GM12878 (cell line): ENCODE results near the gene TRPV6. TPM values are rescaled to one million over a fixed set of nuclear protein-coding genes. Genes with fewer than 3 reads are reported as not detected.

Experiments used
- ATAC-seq: fragments of 200-7000 bp; cut with Tn5 transposase; 3 replicates; pipeline ENCODE4 v1.9.1; 2020; ENCODE audit warnings: mild to moderate bottlenecking, moderate library complexity
- BruUV-seq: library from RNA; stranded (reverse); fragments of 400-500 nt; replicated peaks from 2 replicates; lab custom pipeline; 2021; lab: Mats Ljungman, UMichigan
- CTCF ChIA-PET: fragments of 300-600 bp; sonication (Branson Sonifier 250); formaldehyde crosslinking; extraction: SDS; loops from one replicate; lab custom pipeline; 2021; ENCODE audit warnings: inconsistent platforms; lab: Yijun Ruan, JAX
- POLR2A ChIA-PET: fragments of 350-600 bp; formaldehyde crosslinking; extraction: SDS; loops from one replicate; lab custom pipeline; 2021; ENCODE audit warnings: inconsistent platforms; lab: Charles Lee
- RAD21 ChIA-PET: fragments of 300-600 bp; sonication (Branson Sonifier 250); formaldehyde crosslinking; loops from one replicate; lab custom pipeline; 2023; ENCODE audit warnings: antibody characterized with exemption; ENCODE audit not compliant: unreplicated experiment; lab: Charles Lee
- SMC1A ChIA-PET: fragments of 300-600 bp; sonication (Branson Sonifier 250); formaldehyde crosslinking; loops from one replicate; lab custom pipeline; 2023; ENCODE audit not compliant: unreplicated experiment, uncharacterized antibody; lab: Charles Lee
- DNase-seq: peaks from one replicate; pipeline ENCODE4 v3.0.0-alpha.2; 2011; ENCODE audit warnings: low read depth, low spot score
- FAIRE-seq: peaks from 3 replicates; lab custom pipeline; 2011; peaks lifted over from hg19 to GRCh38; lab: Jason Lieb, UNC
- H2AFZ ChIP-seq: 2 replicates; pipeline ENCODE4 v1.6.0; 2011; ENCODE audit warnings: low read depth, low read length, control low read depth; ENCODE audit not compliant: control insufficient read depth
- H3K27ac ChIP-seq: 2 replicates; pipeline ENCODE4 v1.5.1; 2011; ENCODE audit warnings: control low read depth; ENCODE audit not compliant: control insufficient read depth, insufficient read depth
- H3K27me3 ChIP-seq, 2 experiments: replicated peaks in 1 of 2; 2 replicates each; pipeline versions ENCODE4 v1.6.0 to v1.6.1; 2011; ENCODE audit warnings: low read length in 1 of 2; ENCODE audit not compliant: control insufficient read depth in 2 of 2, insufficient read depth in 2 of 2
- H3K36me3 ChIP-seq, 2 experiments: 2 replicates each; pipeline ENCODE4 v1.5.1; 2011; ENCODE audit warnings: low read length in 1 of 2; ENCODE audit not compliant: control insufficient read depth in 2 of 2, insufficient read depth in 2 of 2
- H3K4me1 ChIP-seq: 2 replicates; pipeline ENCODE4 v1.6.1; 2011; ENCODE audit warnings: mild to moderate bottlenecking, low read length, moderate library complexity, mixed read lengths; ENCODE audit not compliant: control insufficient read depth, insufficient read depth
- H3K4me2 ChIP-seq: 2 replicates; pipeline ENCODE4 v1.6.0; 2011; ENCODE audit warnings: control low read depth; ENCODE audit not compliant: control insufficient read depth, insufficient read depth
- H3K4me3 ChIP-seq: fragments of 200-600 bp; sonication (generic); 2 replicates; pipeline ENCODE4 v1.5.1; 2016
- H3K79me2 ChIP-seq: 2 replicates; pipeline ENCODE4 v1.6.0; 2011; ENCODE audit warnings: low read length; ENCODE audit not compliant: control insufficient read depth, insufficient read depth
- H3K9ac ChIP-seq: 2 replicates; pipeline ENCODE4 v1.8.0; 2011; ENCODE audit warnings: low read length, control low read depth, mixed read lengths; ENCODE audit not compliant: control insufficient read depth, insufficient read depth
- H3K9me3 ChIP-seq: replicated peaks from 3 replicates; pipeline ENCODE4 v1.5.1; 2011; ENCODE audit warnings: mild to moderate bottlenecking, low read length; ENCODE audit not compliant: control insufficient read depth, insufficient read depth
- H4K20me1 ChIP-seq: 2 replicates; pipeline ENCODE4 v1.6.0; 2011; ENCODE audit not compliant: control insufficient read depth, insufficient read depth
- BCL11A ChIP-seq: IDR thresholded peaks from 2 replicates; pipeline ENCODE4 v1.6.1; 2011; ENCODE audit warnings: low read depth, low read length
- CBX3 ChIP-seq: fragments of 200-600 bp; sonication (generic); IDR thresholded peaks from 2 replicates; pipeline ENCODE4 v1.6.1; 2016; ENCODE audit warnings: low read depth, borderline replicate concordance
- ESRRA ChIP-seq: IDR thresholded peaks from 2 replicates; pipeline ENCODE4 v1.6.1; 2012; ENCODE audit warnings: mild to moderate bottlenecking, low read length, improper control_type of control experiment
- HDAC2 ChIP-seq: fragments of 200-600 bp; sonication (generic); IDR thresholded peaks from 2 replicates; pipeline ENCODE4 v1.6.1; 2017
- JUNB ChIP-seq: IDR thresholded peaks from 2 replicates; pipeline ENCODE4 v1.6.1; 2016; ENCODE audit warnings: antibody characterized with exemption, mild to moderate bottlenecking
- SREBF1 ChIP-seq: IDR thresholded peaks from 2 replicates; pipeline ENCODE4 v1.6.1; 2012; ENCODE audit warnings: mild to moderate bottlenecking, low read length
- SREBF2 ChIP-seq: IDR thresholded peaks from 2 replicates; pipeline ENCODE4 v1.6.1; 2012; ENCODE audit warnings: mild to moderate bottlenecking, low read length
- TBL1XR1 ChIP-seq: IDR thresholded peaks from 2 replicates; pipeline ENCODE4 v1.6.1; 2012; ENCODE audit warnings: low read depth, low read length, improper control_type of control experiment
- ZNF207 ChIP-seq: fragments of 450-650 bp; IDR thresholded peaks from 2 replicates; pipeline ENCODE4 v1.6.1; 2014; ENCODE audit warnings: antibody characterized with exemption, mild to moderate bottlenecking, borderline replicate concordance
- ZNF24 ChIP-seq: fragments of 450-650 bp; IDR thresholded peaks from 2 replicates; pipeline ENCODE4 v1.6.1; 2017; ENCODE audit warnings: antibody characterized with exemption, mild to moderate bottlenecking
- ZNF622 ChIP-seq: fragments of 450-650 bp; IDR thresholded peaks from 2 replicates; pipeline ENCODE4 v1.6.1; 2017; ENCODE audit warnings: mild to moderate bottlenecking, inconsistent platforms
- WGBS: methylation state at CpG from one replicate; pipeline ENCODE4 v1.1.6; 2016; ENCODE audit warnings: low lambda C conversion rate; ENCODE audit not compliant: insufficient replicate concordance, insufficient coverage; ENCODE audit errors: missing lambda C conversion rate; 5-methylcytosine and 5-hydroxymethylcytosine counted together
- in situ Hi-C: fragments of 300-500 bp; cut with MboI; formaldehyde crosslinking; loops from 9 replicates; pipeline ENCODE4 v1.14.3; 2018; ENCODE audit warnings: mixed read lengths
- intact Hi-C: fragments of 100-400 bp; cut with micrococcal nuclease; formaldehyde crosslinking; loops from one replicate; pipeline ENCODE4 v1.14.2; 2022; ENCODE audit not compliant: unreplicated experiment
- polyA plus RNA-seq, 11 experiments: library from polyadenylated mRNA; depleted of rRNA in 4 of 11; unstranded in 6 of 11; stranded (reverse) in 5 of 11; fragments of >200 nt; fragmentation: Nextera tagmentation in 4 of 11; fragmentation: Illumina TruSeq in 1 of 11; extraction: Ambion mirVana in 4 of 11; extraction: Trizol in 1 of 11; gene quantifications; 1 replicate in 1 of 11; 2 replicates in 10 of 11; pipeline versions ENCODE4 v1.2.1 to v1.2.3, GENCODE V29; 2011 to 2016; ENCODE audit warnings: inconsistent platforms in 2 of 11, missing spikeins in 2 of 11, low read depth in 1 of 11
- total RNA-seq, 4 experiments: library from RNA; depleted of rRNA in 3 of 4; stranded (reverse); fragments of >200 nt in 3 of 4; fragmentation: Illumina TruSeq in 1 of 4; extraction: Trizol in 1 of 4; gene quantifications; 2 replicates each; pipeline versions ENCODE4 v1.2.1 to v1.2.3, GENCODE V29; 2013 to 2021
- TF ChIP-seq, protein P1 (sequence below): IDR thresholded peaks from 2 replicates; pipeline ENCODE4 v1.6.1; 2012; ENCODE audit warnings: low read depth, low read length, improper control_type of control experiment

Gene TRPV6
- total and polyA plus RNA-seq, 10 of the 15 experiments (the other 5 are each of a cell fraction or from before 2014, with no cell fraction given) = not detected

GRCh38 chr7:142878315-142878714 is 7.2 kb downstream of the TRPV6 start:
- POLR2A ChIA-PET = no interaction called here
- no peak for TF ChIP-seq ZNF24
- TF ChIP-seq, all 136 proteins: peak for 0
- H4K20me1 ChIP-seq = no peaks in the 10 kb centered on the region
- BruUV-seq = no TSS peak
- H3K27me3 ChIP-seq = 0 out of 4 replicates have a peak, but pooled peaks cover 0 to 2% of the 10 kb centered on the region in 2 experiments
- intact Hi-C loops = no loop called here
- CTCF ChIA-PET = interaction anchor here (1.2 to 7.1 kb wide), 2 partner anchors 125 to 337 kb away, joined by 3 to 123 read pairs; no protein-coding TSS in a partner anchor
- no peak overlapping the region for H3K9ac ChIP-seq
- RAD21 ChIA-PET = no interaction called here
- in situ Hi-C loops = loop anchor here (10.0 kb wide), 1 partner anchor 336 kb away; no protein-coding TSS in a partner anchor
- H3K4me3 ChIP-seq = no peak overlapping the region
- H3K79me2 ChIP-seq = no peaks in the 10 kb centered on the region
- no peak overlapping the region for H2AFZ ChIP-seq
- no peaks in the 10 kb centered on the region; the same call in 2 of the 3 replicates for H3K9me3 ChIP-seq
- no peak overlapping the region for H3K27ac ChIP-seq
- H3K4me1 ChIP-seq = no peaks in the 10 kb centered on the region
- no peak overlapping the region for H3K4me2 ChIP-seq
- DNase-seq (no peak), ATAC-seq (no peak), FAIRE-seq (no peak)
- SMC1A ChIA-PET = no interaction called here
- no peaks in the 10 kb centered on the region for H3K36me3 ChIP-seq
- WGBS = 4% methylated on average over 3 of the region's 3 CpGs

- Histone ChIP-seq H3K27ac (no peak overlapping the region), H3K79me2 (no peaks in the 10 kb centered on the region), H4K20me1 (no peaks in the 10 kb centered on the region), H3K9ac (no peak overlapping the region), H3K4me2 (no peak overlapping the region), H3K9me3 (no peaks in the 10 kb centered on the region; the same call in 2 of the 3 replicates), H3K36me3 (no peaks in the 10 kb centered on the region), H3K4me1 (no peaks in the 10 kb centered on the region), H3K27me3 (no peaks in the 10 kb centered on the region), H3K4me3 (no peak overlapping the region), H2AFZ (no peak overlapping the region)
- SMC1A ChIA-PET = no interaction called here
- DNase-seq (no peak), FAIRE-seq (no peak), ATAC-seq (no peak)
- WGBS = 45% methylated on average over 18 of the region's 18 CpGs
- BruUV-seq = no TSS peak
- intact Hi-C loops (no loop called here), in situ Hi-C loops (loop anchor here (10.0 kb wide), 1 partner anchor 338 kb away; no protein-coding TSS in a partner anchor)
- RAD21 ChIA-PET = no interaction called here
- POLR2A ChIA-PET = no interaction called here
- TF ChIP-seq ZNF622 (no peak), TBL1XR1 (no peak), SREBF2 (no peak), ZNF207 (no peak), HDAC2 (no peak), JUNB (no peak), BCL11A (no peak), ESRRA (no peak), CBX3 (no peak), SREBF1 (no peak)
- TF ChIP-seq, protein P1, sequence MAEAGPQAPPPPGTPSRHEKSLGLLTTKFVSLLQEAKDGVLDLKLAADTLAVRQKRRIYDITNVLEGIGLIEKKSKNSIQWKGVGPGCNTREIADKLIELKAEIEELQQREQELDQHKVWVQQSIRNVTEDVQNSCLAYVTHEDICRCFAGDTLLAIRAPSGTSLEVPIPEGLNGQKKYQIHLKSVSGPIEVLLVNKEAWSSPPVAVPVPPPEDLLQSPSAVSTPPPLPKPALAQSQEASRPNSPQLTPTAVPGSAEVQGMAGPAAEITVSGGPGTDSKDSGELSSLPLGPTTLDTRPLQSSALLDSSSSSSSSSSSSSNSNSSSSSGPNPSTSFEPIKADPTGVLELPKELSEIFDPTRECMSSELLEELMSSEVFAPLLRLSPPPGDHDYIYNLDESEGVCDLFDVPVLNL = no peak
- CTCF ChIA-PET = interaction anchor here (0.8 to 7.1 kb wide), 3 partner anchors 126 to 338 kb away, joined by 3 to 123 read pairs (median 3); no protein-coding TSS in a partner anchor
These were observed 8.3 kb downstream of the TRPV6 start for GRCh38 chr7:142876991-142877910.
